Glutamatergic neuron (in vitro differentiated cells): Measurements from ENCODE around the gene SMKR1. TPM values are rescaled to one million over a fixed set of nuclear protein-coding genes. Genes with fewer than 3 reads are reported as not detected.

Source experiments
- DNase-seq: peaks from one replicate; pipeline ENCODE4 v3.0.0; 2022
- H3K27ac Mint-ChIP-seq: one replicate; pipeline ENCODE4 v1.8.0; 2020; ENCODE audit warnings: mild to moderate bottlenecking, mixed read lengths, inconsistent platforms; ENCODE audit not compliant: unreplicated experiment
- H3K27me3 Mint-ChIP-seq: one replicate; pipeline ENCODE4 v1.8.0; 2020; ENCODE audit warnings: mild to moderate bottlenecking, moderate library complexity, mixed read lengths, inconsistent platforms; ENCODE audit not compliant: unreplicated experiment
- H3K36me3 Mint-ChIP-seq: one replicate; pipeline ENCODE4 v1.8.0; 2020; ENCODE audit warnings: mild to moderate bottlenecking, mixed read lengths, inconsistent platforms; ENCODE audit not compliant: unreplicated experiment
- H3K4me1 Mint-ChIP-seq: one replicate; pipeline ENCODE4 v1.8.0; 2020; ENCODE audit warnings: mild to moderate bottlenecking, low read depth, mixed read lengths, inconsistent platforms; ENCODE audit not compliant: unreplicated experiment
- H3K4me3 Mint-ChIP-seq: one replicate; pipeline ENCODE4 v1.8.0; 2020; ENCODE audit warnings: mild to moderate bottlenecking, mixed read lengths, inconsistent platforms; ENCODE audit not compliant: unreplicated experiment
- H3K9me3 Mint-ChIP-seq: one replicate; pipeline ENCODE4 v1.8.0; 2020; ENCODE audit warnings: mild to moderate bottlenecking, moderate library complexity, mixed read lengths, inconsistent platforms; ENCODE audit not compliant: unreplicated experiment
- CTCF ChIP-seq: fragments of 200-600 bp; sonication (generic); IDR thresholded peaks from one replicate; pipeline ENCODE4 v1.5.0; 2021; ENCODE audit not compliant: partially characterized antibody, unreplicated experiment
- total RNA-seq: library from RNA; stranded (reverse); fragmentation: NEBNext Ultra II Directional; extraction: Animal tissue kit (Norgen Biotek cat#: 25700); gene quantifications from one replicate; pipeline ENCODE4 v1.2.1, GENCODE V29; 2021; ENCODE audit not compliant: unreplicated experiment

Gene SMKR1
- total RNA-seq, 1 donor from 2014 or later: 0.98 TPM

GRCh38 chr7:129535896-129536295 is 33.6 kb downstream of the SMKR1 start:
- H3K9me3 Mint-ChIP-seq: peaks cover 4% of the 10 kb centered on the region
- no peaks in the 10 kb centered on the region for H3K36me3 Mint-ChIP-seq
- DNase-seq: no peak
- no peak overlapping the region for H3K4me3 Mint-ChIP-seq
- H3K27ac Mint-ChIP-seq: no peak overlapping the region
- H3K27me3 Mint-ChIP-seq: no peaks in the 10 kb centered on the region
- no peaks in the 10 kb centered on the region for H3K4me1 Mint-ChIP-seq
- TF ChIP-seq CTCF: no peak

- DNase-seq: no peak
- Mint-ChIP-seq H3K9me3 (peaks cover 4% of the 10 kb centered on the region), H3K36me3 (no peaks in the 10 kb centered on the region), H3K27me3 (no peaks in the 10 kb centered on the region), H3K4me3 (no peak overlapping the region), H3K4me1 (no peaks in the 10 kb centered on the region), H3K27ac (no peak overlapping the region)
- TF ChIP-seq CTCF: no peak
Measured at GRCh38 chr7:129536323-129536722, 34.0 kb downstream of the SMKR1 start.

- Mint-ChIP-seq H3K27ac (no peak overlapping the region), H3K27me3 (no peaks in the 10 kb centered on the region), H3K9me3 (no peaks in the 10 kb centered on the region), H3K4me1 (no peaks in the 10 kb centered on the region), H3K4me3 (no peak overlapping the region), H3K36me3 (no peaks in the 10 kb centered on the region)
- no peak for DNase-seq
- no peak for TF ChIP-seq CTCF
Measured at GRCh38 chr7:129538790-129539189, 36.5 kb downstream of the SMKR1 start.

GRCh38 chr7:129540340-129540739 is 38.0 kb downstream of the SMKR1 start:
- H3K4me1 Mint-ChIP-seq: no peaks in the 10 kb centered on the region
- no peak for TF ChIP-seq CTCF
- no peak overlapping the region for H3K4me3 Mint-ChIP-seq
- no peak overlapping the region for H3K27ac Mint-ChIP-seq
- no peaks in the 10 kb centered on the region for H3K27me3 Mint-ChIP-seq
- no peaks in the 10 kb centered on the region for H3K36me3 Mint-ChIP-seq
- DNase-seq: no peak
- H3K9me3 Mint-ChIP-seq: no peaks in the 10 kb centered on the region

- no peaks in the 10 kb centered on the region for H3K9me3 Mint-ChIP-seq
- DNase-seq: no peak
- no peaks in the 10 kb centered on the region for H3K27me3 Mint-ChIP-seq
- H3K36me3 Mint-ChIP-seq: no peaks in the 10 kb centered on the region
- H3K4me3 Mint-ChIP-seq: no peak overlapping the region
- peaks cover under 1% of the 10 kb centered on the region for H3K4me1 Mint-ChIP-seq
- no peak overlapping the region for H3K27ac Mint-ChIP-seq
- TF ChIP-seq CTCF: no peak
Measured at GRCh38 chr7:129544700-129545099, 42.4 kb downstream of the SMKR1 start.
